GM21528 (cell line): Measurements from ENCODE around the gene PNLIPRP1.

Experiments
- ATAC-seq: cut with Tn5 transposase; IDR thresholded peaks from one replicate; pipeline ENCODE4 v1.9.1; 2021; ENCODE audit warnings: mild to moderate bottlenecking, moderate library complexity; ENCODE audit not compliant: unreplicated experiment, low FRiP score

The PNLIPRP1 gene

DNA sequence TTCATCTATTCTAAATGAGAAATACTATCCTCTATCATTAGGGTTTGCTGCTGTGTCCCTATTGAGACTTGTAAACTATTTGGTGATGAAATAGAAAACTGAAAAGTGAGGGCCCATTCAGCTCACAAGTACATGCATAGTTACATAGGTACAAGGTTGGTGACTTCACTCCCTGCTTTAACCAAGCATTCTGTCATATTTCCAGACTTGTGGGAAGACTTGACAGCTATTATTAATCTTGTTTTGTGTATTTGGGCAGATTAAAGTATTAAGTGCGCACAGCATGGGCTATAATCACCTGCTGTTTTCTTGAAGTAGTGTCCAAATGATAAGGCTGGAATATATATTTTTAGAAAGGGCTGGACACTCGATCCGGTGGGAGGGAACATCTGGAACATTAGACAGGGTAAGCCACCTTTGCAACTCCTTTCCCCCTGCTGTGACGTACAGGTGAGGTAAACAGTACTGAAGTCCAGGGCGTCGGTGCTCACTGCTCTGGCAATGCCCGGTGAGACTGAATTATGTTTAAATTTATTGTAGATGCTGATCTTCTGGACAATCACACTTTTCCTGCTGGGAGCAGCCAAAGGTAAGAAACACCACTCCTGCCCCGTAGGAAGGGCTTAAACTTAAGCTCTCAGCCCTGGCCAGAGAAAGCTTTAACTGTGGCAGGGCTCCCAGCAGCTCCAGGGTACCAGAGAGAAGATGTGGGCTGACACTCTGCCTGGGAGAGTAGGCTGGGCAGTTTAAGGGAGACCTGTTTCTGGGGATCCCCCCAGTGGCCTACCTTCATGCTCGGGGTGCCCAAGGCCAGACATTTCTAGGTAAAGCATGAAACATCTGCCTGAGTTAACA is at the start of gene PNLIPRP1:
Gene PNLIPRP1, plus strand, starts transcription at position 370 of the 855 bp plus-strand sequence. Its CDS starts 171 bp downstream, at position 541.
- ATAC-seq: no peak

DNA sequence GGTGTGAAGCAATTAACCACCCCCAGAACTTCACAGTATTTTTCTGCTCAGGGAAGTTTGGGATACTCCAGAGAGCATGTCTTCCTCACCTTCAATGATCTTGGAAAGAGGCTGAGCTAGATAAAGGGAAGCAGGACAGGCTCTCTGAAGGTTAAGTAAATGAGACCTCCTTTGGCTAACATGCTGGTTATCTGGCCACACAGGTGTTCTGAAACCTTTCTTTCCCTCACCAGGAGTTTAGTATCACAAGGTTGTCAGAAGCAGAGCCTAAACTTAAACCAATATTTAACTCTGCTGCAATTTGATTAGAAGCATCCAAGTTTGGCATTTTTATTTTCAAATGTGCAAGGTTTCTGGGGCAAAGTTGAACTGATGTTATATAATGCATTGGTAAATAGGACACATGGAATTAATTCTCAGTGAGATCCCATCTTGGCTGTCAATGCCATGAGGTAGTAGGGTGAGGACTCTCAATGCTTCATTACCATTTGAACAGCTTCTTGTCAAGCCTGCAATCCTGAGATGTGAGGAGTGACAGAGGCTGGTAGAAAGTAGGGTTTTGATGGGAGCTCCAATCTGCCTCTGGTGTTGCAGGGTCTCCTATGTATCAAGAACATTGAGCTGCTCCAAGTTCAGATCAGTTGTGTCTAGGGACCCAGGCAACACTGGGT is 48.6 kb upstream of the PNLIPRP1 start:
- ATAC-seq: no peak

DNA sequence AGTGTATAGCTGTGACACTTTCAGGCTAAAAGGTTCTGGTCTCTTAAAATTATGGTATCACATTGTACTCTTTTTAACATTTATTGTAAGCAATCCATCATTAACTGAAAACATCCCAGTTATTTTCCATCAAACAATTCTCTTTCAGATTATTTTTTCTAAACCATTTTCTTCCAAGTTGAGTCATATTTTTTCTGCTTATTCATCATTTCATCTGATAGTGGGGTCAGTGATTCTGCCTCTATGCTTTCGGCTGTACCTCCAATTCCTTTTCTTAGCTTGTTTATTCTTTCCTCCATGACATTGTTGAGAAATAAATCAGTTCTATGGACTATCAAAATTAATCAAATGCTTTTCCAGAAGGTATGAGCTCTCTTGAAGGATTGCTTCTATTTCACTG is 45.6 kb upstream of the PNLIPRP1 start:
- ATAC-seq: no peak

- ATAC-seq: no peak
These were observed 45.0 kb upstream of the PNLIPRP1 start, which contains the start of gene PNLIP for GRCh38 chr10:116545756-116546155. Gene PNLIP (plus strand): TSS chr10:116545931. CDS start chr10:116546093, 162 bp downstream.

DNA sequence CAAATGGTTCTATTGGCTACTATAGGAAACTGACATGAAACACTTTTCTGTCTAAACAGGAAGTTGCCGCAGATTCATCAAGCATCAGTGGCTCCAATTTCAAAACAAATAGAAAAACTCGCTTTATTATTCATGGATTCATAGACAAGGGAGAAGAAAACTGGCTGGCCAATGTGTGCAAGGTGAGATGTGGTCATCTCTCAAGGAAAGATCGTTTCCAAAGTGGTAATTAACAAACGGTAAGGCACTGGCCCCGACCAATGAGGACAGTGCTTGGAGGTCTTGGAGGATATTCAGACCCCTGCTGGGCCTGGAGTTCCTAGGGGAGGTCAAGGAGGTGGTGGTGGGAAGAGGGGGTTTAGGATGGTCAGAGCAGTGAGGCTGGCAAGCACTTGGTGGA is 42.5 kb upstream of the PNLIPRP1 start:
- ATAC-seq: no peak

GRCh38 chr10:116553378-116553980 is 37.3 kb upstream of the PNLIPRP1 start:
- no peak for ATAC-seq

GRCh38 chr10:116554628-116555027 is 36.1 kb upstream of the PNLIPRP1 start:
- no peak for ATAC-seq

- ATAC-seq: no peak
These were observed 34.9 kb upstream of the PNLIPRP1 start for GRCh38 chr10:116555880-116556279.

GRCh38 chr10:116557305-116557880 is 33.4 kb upstream of the PNLIPRP1 start:
- ATAC-seq: no peak

- no peak for ATAC-seq
These were observed 25.2 kb upstream of the PNLIPRP1 start for GRCh38 chr10:116565534-116565933.

DNA sequence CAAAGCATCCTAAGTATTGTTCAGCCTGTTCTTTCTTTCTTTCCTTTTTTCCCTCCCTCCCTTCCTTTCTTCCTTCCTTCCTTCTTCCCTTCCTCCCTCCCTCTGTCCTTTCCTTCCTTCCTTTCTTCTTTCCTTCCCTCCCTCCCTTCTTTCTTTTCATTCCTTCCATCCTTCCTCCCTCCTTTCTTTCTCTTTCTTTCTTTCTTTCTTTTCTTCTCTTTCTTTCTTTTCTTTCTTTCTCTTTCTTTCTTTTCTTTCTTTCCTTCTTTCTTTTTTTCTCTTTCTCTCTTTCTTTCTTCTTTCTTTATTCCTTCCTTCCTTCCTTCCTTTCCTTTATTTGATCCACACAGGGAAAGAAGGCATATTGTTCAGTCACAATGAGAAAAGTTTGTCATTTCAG is 23.8 kb upstream of the PNLIPRP1 start:
- ATAC-seq: no peak

GRCh38 chr10:116567335-116567734 is 23.4 kb upstream of the PNLIPRP1 start:
- no peak for ATAC-seq

- no peak for ATAC-seq
These were observed 16.0 kb upstream of the PNLIPRP1 start for GRCh38 chr10:116574797-116575196.

GRCh38 chr10:116587878-116588591 is 2.7 kb upstream of the PNLIPRP1 start:
- ATAC-seq: no peak

GRCh38 chr10:116588995-116589394 is 1.8 kb upstream of the PNLIPRP1 start:
- ATAC-seq: no peak

DNA sequence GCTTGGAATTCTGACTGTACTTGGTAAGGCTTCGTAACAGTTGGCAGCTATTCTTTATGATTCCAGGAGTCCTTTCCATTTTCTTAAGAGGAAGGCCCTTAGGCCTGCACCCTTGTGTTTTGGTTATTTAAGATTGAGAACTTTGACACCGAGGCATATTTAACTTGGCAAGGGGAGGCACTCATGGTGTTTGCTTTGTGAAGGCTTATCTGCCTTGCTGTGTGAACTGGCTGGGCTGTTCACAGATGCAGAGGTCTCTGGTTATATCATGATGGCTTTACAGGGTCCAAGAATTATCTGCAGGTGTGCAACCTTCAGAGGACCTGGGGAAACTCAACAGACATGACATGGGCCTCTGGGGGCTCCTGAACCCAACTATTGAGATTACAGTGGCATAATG is 833 bp upstream of the PNLIPRP1 start:
- no peak for ATAC-seq

- ATAC-seq: no peak
These were observed 2.5 kb downstream of the PNLIPRP1 start for GRCh38 chr10:116593139-116593740.

GRCh38 chr10:116594525-116595035 is 3.8 kb downstream of the PNLIPRP1 start:
- no peak for ATAC-seq

DNA sequence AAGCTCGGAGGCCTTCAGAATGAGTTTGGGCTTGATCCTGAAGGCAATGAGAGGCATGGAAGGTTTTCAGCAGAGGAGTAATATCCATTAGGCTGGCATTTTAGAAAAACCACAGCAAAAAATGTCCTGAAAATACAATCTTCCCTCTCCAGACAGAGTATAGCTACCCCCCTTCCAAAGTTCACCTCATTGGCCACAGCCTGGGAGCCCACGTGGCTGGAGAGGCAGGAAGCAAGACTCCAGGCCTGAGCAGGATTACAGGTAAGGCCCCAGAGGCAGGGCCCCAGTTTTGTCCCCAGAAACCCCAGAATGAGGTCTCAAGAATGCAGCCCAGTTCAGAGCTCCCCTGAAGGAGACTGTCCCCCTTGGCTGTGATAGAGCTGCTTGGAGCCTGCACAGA is 5.3 kb downstream of the PNLIPRP1 start:
- no peak for ATAC-seq

GRCh38 chr10:116597543-116597942 is 6.8 kb downstream of the PNLIPRP1 start:
- no peak for ATAC-seq
